K562 (cell line): ENCODE data around the gene ARSD. TPM values are rescaled to one million over a fixed set of nuclear protein-coding genes. Genes with fewer than 3 reads are reported as not detected.

Experiments used
- HDAC1 ChIP-seq, 2 experiments: fragments of 450-650 bp; IDR thresholded peaks; 2 replicates each; pipeline ENCODE4 v1.6.1; 2016 to 2017; ENCODE audit warnings: inconsistent platforms in 1 of 2, mild to moderate bottlenecking in 1 of 2, moderate library complexity in 1 of 2
- NKRF ChIP-seq: fragments of 450-650 bp; IDR thresholded peaks from 2 replicates; pipeline ENCODE4 v1.6.1; 2016; ENCODE audit warnings: borderline replicate concordance
- THAP7 ChIP-seq: fragments of 250-450 bp; sonication (Bioruptor Pico); IDR thresholded peaks from 2 replicates; pipeline ENCODE4 v1.5.0; 2021
- ZBTB2 ChIP-seq: fragments of 450-650 bp; IDR thresholded peaks from 2 replicates; pipeline ENCODE4 v1.6.1; 2016; ENCODE audit warnings: antibody characterized with exemption
- ZC3H11A ChIP-seq: IDR thresholded peaks from 2 replicates; pipeline ENCODE4 v1.6.1; 2012; ENCODE audit warnings: low read depth, low read length, improper control_type of control experiment
- ZFPM2 ChIP-seq: fragments of 250-450 bp; sonication (Bioruptor Pico); IDR thresholded peaks from 2 replicates; pipeline ENCODE4 v1.5.1; 2022; ENCODE audit warnings: mild to moderate bottlenecking
- ZFX ChIP-seq: sonication (generic); formaldehyde crosslinking; IDR thresholded peaks from 2 replicates; pipeline ENCODE4 v1.8.0; 2022; ENCODE audit warnings: mild to moderate bottlenecking, missing genetic modification reagents, moderate library complexity
- ZNF175 ChIP-seq: fragments of 200-800 bp; sonication (Bioruptor generic); IDR thresholded peaks from 2 replicates; pipeline ENCODE4 v1.6.1; 2016; ENCODE audit warnings: low read depth, mild to moderate bottlenecking, missing genetic modification characterization, missing compliant biosample characterization
- ZNF398 ChIP-seq: fragments of 250-450 bp; sonication (Bioruptor Pico); IDR thresholded peaks from 2 replicates; pipeline ENCODE4 v1.8.0; 2021; ENCODE audit warnings: moderate library complexity, mild to moderate bottlenecking, inconsistent platforms
- ZNF75A ChIP-seq: fragments of 450-650 bp; formaldehyde crosslinking; IDR thresholded peaks from 2 replicates; pipeline ENCODE4 v1.4.0; 2020; ENCODE audit warnings: mild to moderate bottlenecking
- ZNF780A ChIP-seq: fragments of 250-450 bp; sonication (Bioruptor Pico); IDR thresholded peaks from 2 replicates; pipeline ENCODE4 v1.5.0; 2021; ENCODE audit warnings: mild to moderate bottlenecking
- polyA plus RNA-seq, 8 experiments: library from polyadenylated mRNA; depleted of rRNA in 4 of 8; stranded (reverse) in 5 of 8; unstranded in 3 of 8; fragments of >200 nt; fragmentation: Nextera tagmentation in 2 of 8; fragmentation: Illumina TruSeq in 1 of 8; extraction: Ambion mirVana in 2 of 8; extraction: Trizol in 1 of 8; gene quantifications; 2 replicates each; pipeline versions ENCODE4 v1.2.1 to v1.2.3, GENCODE V29; 2011 to 2014; ENCODE audit warnings: inconsistent platforms in 1 of 8, missing spikeins in 1 of 8
- total RNA-seq, 7 experiments: library from RNA; depleted of rRNA in 6 of 7; stranded (reverse); fragments of >200 nt in 6 of 7; fragmentation: Illumina TruSeq in 2 of 7; extraction: Trizol in 2 of 7; gene quantifications; 2 replicates each; pipeline versions ENCODE4 v1.2.1 to v1.2.3, GENCODE V29; 2011 to 2021; ENCODE audit warnings: low replicate concordance in 1 of 7

Gene ARSD
- total and polyA plus RNA-seq, 9 of the 15 experiments (the other 6 are each of a cell fraction or from before 2014, with no cell fraction given): 0.05 to 0.23 (median 0.09) TPM; not detected in 1

GRCh38 chrX:2908125-2908685, 20.9 kb downstream of the ARSD start (continued):
- TF ChIP-seq ZNF398 (CRISPR knock-in tag): no peak
- TF ChIP-seq HDAC1 (IDR thresholded peaks at IDR 0.05): 0 out of 4 replicates have a peak, but pooled peaks of 1 of the 2 experiments have one; percentile 49
- no peak for TF ChIP-seq ZNF175 (CRISPR knock-in tag)
- peak; percentile 94 for TF ChIP-seq ZBTB2
- peak; percentile 42; the same call in 1 of the 2 replicates for TF ChIP-seq ZC3H11A
- no peak for TF ChIP-seq ZNF75A (CRISPR knock-in tag)
- no peak for TF ChIP-seq NKRF
- TF ChIP-seq THAP7 (CRISPR knock-in tag): no peak
- no peak for TF ChIP-seq ZNF780A
- TF ChIP-seq ZFX (CRISPR knock-in tag): no peak
- 0 out of 2 replicates have a peak, but pooled peaks have one; percentile 72 for TF ChIP-seq ZFPM2 (CRISPR knock-in tag)
